Stimulated activated naive CD8-positive, alpha-beta T cell treated with anti-CD3 and anti-CD28 coated beads, Interleukin-15, Interleukin-2, amounts not matched to agents 100 ng/mL and 50 ng/mL, for 24 hours (primary cell): Measurements from ENCODE around the gene E2F4.
A peak's percentile ranks its signal among the peaks of the same experiment; 100 is the strongest.

Experiments
- H3K27ac Mint-ChIP-seq: one replicate; pipeline ENCODE4 v1.8.0; 2021; ENCODE audit warnings: mild to moderate bottlenecking, mixed read lengths
- H3K27me3 Mint-ChIP-seq: one replicate; pipeline ENCODE4 v1.8.0; 2021; ENCODE audit warnings: mixed read lengths
- H3K36me3 Mint-ChIP-seq: one replicate; pipeline ENCODE4 v1.8.0; 2021; ENCODE audit warnings: low read depth, mixed read lengths
- H3K4me1 Mint-ChIP-seq: one replicate; pipeline ENCODE4 v1.8.0; 2021; ENCODE audit warnings: low read depth, mixed read lengths
- H3K4me3 Mint-ChIP-seq: one replicate; pipeline ENCODE4 v1.8.0; 2021; ENCODE audit warnings: mild to moderate bottlenecking, mixed read lengths
- H3K9me3 Mint-ChIP-seq: one replicate; pipeline ENCODE4 v1.8.0; 2021; ENCODE audit warnings: mixed read lengths

E2F4 gene

DNA sequence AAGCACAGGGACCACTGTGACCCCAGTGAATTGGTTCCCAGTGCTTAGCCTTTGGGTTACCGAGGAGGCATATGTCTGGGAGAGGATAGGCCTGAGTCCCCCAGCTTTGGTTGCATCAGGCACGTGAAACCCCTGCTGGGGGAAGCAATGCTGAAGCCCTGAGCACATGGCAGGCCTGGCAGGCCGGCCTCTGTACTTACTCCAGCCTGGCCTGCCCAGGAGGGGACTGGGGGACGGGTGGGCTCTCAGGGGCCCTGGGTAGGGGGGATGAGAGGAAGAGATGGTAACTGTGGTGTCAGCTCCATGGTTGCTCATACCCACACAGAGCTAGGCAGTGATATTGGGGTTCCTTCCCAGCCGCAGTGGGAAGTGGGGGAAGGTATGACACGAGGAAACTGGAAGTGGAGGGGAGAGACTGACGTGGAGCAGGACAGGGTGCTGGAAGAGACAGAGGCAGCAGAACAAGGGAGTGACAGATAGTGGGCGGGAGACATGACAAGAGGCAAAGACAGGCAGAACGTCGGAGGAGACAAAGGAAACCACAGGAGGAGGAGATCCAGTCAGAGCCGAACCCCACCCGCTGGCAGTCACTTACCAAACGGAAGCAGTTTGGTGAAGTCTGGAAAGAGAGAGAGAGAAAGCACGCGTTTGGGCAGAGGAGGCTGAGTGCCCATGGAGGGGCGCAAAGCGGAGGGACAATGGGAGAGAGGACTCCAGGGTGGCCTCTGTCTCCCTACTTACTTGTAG is 44.0 kb downstream of the E2F4 start:
- Mint-ChIP-seq H3K36me3 (peaks cover 42% of the 10 kb centered on the region), H3K27ac (peak overlapping the region; percentile 71), H3K27me3 (no peaks in the 10 kb centered on the region), H3K4me1 (peaks cover 6% of the 10 kb centered on the region), H3K9me3 (no peaks in the 10 kb centered on the region), H3K4me3 (peak overlapping the region; percentile 26)

DNA sequence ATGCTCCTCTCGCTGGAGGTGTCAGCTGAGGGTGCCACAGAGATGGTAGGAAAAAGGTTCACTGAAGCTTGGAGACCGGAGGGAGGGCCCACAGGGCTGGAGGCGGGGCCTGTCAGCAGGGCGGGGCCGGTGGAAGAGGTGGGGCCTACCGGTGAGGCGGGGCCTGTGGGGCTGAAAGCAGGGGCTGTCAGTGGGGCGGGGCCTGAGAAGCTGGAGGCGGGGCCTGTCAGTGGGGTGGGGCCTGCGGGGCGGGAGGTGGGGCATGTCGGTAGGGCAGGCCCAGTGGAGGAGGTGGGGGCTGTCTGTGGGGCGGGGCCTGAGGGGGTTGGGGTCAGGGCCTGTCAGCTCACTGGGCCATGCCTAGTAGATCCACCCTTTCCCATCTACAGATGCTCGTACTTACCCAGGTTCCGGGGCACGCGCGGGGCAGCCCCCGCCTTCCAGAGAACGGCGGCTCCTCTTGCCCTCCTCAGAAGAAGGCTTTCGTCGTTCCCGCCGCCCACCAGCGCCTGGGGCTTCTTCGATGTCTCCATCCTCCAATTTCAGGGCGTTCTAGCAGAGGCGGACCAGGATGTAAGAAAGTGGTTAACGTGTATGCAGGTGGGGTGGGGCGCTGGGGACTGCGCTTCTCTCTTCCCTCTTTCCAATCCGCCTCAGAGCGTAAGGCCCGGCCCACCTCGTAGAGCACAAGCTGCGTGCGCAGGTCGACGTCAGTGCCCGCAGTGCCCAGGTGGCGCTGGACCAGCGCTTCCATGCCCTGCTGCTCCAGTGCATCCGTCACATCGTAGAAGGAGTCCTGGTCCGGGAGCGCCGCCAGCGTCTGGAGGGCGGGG is 44.8 kb downstream of the E2F4 start:
- Mint-ChIP-seq H3K36me3 (peaks cover 41% of the 10 kb centered on the region), H3K27ac (peak overlapping the region; percentile 71), H3K27me3 (no peaks in the 10 kb centered on the region), H3K9me3 (no peaks in the 10 kb centered on the region), H3K4me1 (peaks cover 13% of the 10 kb centered on the region), H3K4me3 (peak overlapping the region; percentile 26)

DNA sequence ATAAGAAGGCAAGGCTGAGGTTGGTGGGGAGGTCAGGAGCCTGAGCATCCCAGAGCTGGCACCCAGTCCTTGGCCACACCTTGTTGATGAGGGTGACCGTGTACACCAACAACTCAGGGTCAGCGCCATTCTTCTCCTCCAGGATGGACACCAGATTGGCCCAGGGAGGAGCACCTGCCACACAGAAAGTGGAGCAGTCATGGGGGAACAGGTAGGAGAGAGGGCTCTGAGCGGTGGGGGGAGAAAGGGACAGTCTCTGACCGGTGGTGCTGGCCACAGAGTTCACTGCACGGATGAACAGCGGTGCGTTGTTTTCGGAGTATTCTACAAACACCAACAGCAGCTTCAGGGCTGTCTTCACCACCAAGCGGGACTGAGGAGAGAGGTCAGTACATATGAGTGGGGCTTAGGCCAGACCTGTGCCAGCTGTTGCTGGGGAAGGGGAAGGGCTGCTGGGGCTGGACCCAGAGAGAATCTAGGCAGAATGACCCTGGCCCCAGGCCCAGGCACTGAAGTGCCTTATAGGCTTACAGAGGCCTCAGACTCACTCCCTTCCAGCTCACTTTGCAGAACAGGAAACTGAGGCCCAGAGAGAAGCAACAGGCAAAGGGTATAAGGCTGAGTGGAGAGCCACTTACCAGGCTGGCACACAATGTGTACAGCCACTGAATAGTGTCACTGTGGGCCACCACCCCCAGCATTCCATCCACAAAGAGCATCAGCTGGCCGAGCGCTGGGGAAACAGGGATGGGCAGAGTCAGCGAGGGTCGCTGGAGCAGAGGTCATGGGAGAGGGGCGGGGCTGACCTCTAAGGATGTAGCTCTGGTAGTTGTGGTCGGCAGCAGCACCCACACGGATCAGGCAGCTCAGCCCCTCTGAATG is 45.7 kb downstream of the E2F4 start:
- H3K4me3 Mint-ChIP-seq: no peak overlapping the region
- H3K36me3 Mint-ChIP-seq: peaks cover 45% of the 10 kb centered on the region
- no peak overlapping the region for H3K27ac Mint-ChIP-seq

DNA sequence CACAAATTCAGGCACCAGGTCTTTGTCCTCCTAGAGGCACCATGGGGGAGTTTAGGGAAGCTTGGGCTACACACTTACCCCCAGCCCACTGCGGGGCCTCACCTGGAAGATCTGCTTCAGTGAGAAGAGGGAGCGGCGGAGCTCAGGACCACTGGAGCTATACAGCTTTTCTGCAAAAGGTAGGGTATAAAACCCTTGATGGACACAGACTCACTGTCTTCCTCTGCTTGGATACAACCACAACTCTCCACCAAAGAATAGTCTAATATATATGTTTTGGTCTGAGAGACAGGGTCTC is 46.3 kb downstream of the E2F4 start:
- Mint-ChIP-seq H3K4me1 (peaks cover 22% of the 10 kb centered on the region), H3K27me3 (no peaks in the 10 kb centered on the region), H3K9me3 (no peaks in the 10 kb centered on the region), H3K36me3 (peaks cover 44% of the 10 kb centered on the region), H3K4me3 (no peak overlapping the region), H3K27ac (no peak overlapping the region)

More for the DNA sequence above, 45.7 kb downstream of the E2F4 start:
- Mint-ChIP-seq H3K4me1 (peaks cover 18% of the 10 kb centered on the region), H3K9me3 (no peaks in the 10 kb centered on the region), H3K27me3 (no peaks in the 10 kb centered on the region)

DNA sequence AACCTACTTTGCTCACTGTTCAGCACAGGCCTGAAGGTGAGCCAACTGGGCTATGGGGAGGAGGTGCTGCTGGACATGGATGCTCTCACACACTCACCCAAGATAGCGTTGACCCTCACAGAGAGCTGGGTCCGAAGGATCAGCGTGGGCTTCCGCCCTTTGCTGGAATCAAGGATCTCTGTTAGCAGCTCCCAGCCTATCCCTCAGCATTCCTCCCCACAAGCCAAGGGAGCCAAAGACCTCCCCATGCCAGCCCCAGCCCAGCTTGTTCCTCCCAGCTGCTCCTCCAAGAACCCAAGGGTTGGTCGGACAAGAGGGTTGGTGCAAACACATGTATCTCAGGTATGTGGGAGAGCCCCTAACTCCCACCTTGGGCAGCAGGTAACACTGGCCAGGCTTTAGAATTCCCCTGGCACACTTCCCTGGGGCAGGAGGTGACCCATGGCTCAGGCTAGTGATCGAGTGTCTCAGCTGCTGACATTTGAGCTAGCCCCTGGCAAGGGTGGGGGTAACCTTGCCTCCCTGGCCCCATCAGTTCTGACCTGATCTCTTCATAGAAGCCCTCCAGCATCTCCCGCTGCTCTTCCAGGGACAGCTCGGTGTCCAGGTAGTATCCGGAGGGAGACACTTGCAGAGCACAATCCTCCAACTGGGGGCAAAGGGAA is 47.0 kb downstream of the E2F4 start:
- no peaks in the 10 kb centered on the region for H3K9me3 Mint-ChIP-seq
- H3K4me3 Mint-ChIP-seq: no peak overlapping the region
- H3K27ac Mint-ChIP-seq: no peak overlapping the region
- no peaks in the 10 kb centered on the region for H3K27me3 Mint-ChIP-seq
- H3K36me3 Mint-ChIP-seq: peaks cover 39% of the 10 kb centered on the region
- H3K4me1 Mint-ChIP-seq: peaks cover 29% of the 10 kb centered on the region

DNA sequence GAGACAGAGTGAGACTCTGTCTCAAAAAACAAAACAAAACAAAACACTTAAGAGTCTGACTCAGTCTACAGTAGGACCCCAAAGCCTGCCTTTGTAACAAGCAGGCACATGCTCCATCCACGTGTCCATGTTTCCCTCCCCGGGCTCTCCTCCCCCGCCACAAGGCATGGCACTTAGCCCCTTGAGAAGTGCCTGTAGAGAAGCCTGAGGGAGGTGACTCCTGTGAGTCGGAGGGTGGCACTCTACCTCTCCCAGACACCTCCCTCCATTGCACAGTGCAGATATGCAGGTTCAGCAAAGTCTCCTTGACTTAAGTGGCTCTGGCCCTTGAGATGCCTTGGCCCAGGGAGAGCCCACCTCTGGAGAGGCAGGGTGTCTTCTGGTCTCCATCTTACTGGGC is 48.6 kb downstream of the E2F4 start:
- Mint-ChIP-seq H3K36me3 (peaks cover 41% of the 10 kb centered on the region), H3K27me3 (no peaks in the 10 kb centered on the region), H3K27ac (no peak overlapping the region), H3K4me1 (peaks cover 45% of the 10 kb centered on the region), H3K4me3 (no peak overlapping the region), H3K9me3 (no peaks in the 10 kb centered on the region)

DNA sequence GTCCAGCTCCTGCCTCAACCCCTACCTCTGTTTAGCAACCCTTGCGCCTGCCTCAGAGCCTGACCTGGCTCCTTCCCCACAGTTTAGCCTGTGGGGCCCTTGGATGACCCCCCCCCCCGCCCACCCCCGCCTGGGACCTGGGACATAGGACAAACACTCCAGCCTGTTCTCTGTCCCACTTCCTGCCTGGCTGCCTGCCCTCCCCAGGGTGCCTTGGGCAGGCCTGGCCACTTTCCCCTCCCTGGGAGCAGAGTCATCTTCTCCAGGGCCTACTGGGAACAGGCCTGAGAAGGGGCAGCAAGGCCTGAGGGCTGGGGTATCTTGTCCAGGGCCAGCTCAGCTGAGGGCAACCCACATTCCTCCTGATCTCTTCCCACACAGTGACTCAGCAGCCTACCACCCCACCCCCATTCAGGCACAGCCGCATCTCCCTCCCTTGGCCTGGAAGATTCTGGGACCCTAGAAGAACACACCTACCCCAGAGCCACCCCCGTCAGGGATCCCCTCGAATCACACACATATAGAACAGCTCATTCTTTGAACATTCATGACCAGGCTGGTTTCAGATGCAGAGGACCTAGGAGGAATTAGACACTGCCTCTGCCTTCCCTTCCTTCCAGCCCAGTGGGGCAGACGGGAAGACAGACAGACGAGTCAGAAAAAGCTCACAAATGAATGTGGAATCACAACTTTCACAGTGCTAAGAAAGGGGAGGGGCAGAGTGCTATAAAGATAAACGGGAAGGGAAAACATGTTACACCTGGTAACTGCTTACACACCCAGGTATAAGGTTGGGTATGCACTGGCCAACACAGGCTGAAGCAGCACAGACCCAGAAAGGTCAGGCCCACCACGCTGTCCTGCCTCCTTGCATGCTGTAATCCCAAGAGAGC is 49.3 kb downstream of the E2F4 start:
- H3K27ac Mint-ChIP-seq: peak overlapping the region; percentile 34
- peaks cover 36% of the 10 kb centered on the region for H3K36me3 Mint-ChIP-seq
- no peak overlapping the region for H3K4me3 Mint-ChIP-seq
- H3K9me3 Mint-ChIP-seq: no peaks in the 10 kb centered on the region
- no peaks in the 10 kb centered on the region for H3K27me3 Mint-ChIP-seq
- H3K4me1 Mint-ChIP-seq: peaks cover 44% of the 10 kb centered on the region

DNA sequence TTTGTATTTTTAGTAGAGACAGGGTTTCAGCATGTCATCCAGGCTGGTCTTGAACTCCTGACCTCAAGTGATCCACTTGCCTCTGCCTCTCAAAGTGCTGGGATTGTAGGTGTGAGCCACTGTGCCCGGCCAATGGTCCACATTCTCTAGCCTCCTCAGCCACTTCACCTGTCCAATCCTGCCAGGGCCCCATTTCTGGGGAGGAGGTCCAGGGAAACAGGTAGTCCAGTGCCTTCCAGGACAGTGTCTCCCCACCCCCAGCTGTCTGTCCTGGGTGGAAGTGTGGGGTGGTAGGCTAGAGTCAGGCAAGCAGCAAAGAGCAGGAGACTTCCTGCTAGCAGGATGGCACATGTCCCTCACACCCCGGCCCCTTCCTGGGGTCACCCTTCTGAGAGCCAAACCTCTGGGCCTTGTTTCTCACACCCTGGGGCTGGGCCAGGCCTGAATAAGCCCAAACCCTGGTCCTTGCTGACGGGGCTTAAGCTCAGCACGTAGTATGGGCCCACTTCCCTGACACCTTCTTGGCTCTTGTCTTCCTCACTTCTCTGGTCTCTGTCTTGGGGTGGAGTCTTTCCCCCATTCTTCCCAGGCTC is 50.3 kb downstream of the E2F4 start:
- Mint-ChIP-seq H3K4me1 (peaks cover 41% of the 10 kb centered on the region), H3K27me3 (no peaks in the 10 kb centered on the region), H3K27ac (peak overlapping the region; percentile 75), H3K9me3 (no peaks in the 10 kb centered on the region), H3K36me3 (peaks cover 29% of the 10 kb centered on the region), H3K4me3 (no peak overlapping the region)

DNA sequence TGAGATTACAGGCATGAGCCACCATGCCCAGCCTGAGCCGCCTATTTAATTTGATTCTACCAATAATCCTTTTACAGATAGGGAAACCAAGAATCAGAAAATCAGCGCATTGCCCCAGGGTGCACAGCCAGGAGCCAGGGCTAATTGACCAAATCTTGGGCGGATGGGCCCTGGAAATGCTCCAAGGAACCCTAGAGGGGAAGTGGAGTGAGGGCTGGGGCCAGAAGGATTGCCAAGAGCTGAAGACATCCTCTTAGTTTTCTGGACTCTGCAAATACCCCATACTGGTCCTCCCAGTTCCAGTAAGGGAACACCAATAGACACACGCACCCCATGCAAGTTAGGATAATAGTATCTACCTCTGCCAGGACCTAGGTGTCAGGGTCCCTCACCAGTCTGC is 51.5 kb downstream of the E2F4 start:
- H3K9me3 Mint-ChIP-seq: no peaks in the 10 kb centered on the region
- peak overlapping the region; percentile 89 for H3K4me3 Mint-ChIP-seq
- peak overlapping the region; percentile 87 for H3K27ac Mint-ChIP-seq
- H3K36me3 Mint-ChIP-seq: peaks cover 16% of the 10 kb centered on the region
- peaks cover 51% of the 10 kb centered on the region for H3K4me1 Mint-ChIP-seq
- H3K27me3 Mint-ChIP-seq: no peaks in the 10 kb centered on the region

DNA sequence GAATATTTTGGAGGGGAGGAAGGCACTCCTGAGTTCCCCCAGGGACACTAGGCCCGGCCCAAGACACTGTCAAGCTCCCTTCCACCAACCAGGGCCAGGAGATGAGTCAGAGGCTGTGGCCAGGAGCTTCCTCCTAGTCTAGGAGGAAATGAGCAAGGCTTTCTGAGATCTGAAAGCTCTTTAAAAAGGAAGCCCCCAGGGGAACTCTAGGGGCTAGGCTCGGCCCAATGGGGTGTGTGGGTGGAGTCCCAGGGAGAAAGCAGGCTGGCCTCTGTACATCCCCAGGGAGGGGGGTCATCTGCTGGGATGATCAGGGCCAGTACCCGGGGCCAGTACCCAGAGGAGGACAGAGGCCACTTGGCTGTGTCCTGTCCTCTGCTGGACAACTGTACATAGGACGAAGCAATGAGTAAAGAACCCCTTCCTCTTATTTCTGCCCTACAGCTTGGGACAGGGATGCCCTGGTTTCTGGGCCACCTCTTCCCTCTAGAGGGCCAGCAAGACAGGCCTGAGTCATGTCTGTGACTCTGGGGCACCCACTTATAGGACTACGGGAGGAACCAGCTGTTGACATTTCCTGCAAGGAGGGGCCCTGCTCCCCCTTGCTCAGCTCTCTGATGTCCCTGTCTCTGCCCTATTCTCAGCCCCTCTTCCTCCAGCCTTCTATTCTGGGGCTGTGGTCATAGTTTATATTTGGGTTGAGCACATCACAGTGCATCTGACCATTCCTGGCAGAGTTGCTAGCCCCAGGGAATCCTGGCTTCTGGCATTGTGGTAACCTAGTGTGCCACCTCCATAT is 52.6 kb downstream of the E2F4 start:
- peaks cover 55% of the 10 kb centered on the region for H3K4me1 Mint-ChIP-seq

DNA sequence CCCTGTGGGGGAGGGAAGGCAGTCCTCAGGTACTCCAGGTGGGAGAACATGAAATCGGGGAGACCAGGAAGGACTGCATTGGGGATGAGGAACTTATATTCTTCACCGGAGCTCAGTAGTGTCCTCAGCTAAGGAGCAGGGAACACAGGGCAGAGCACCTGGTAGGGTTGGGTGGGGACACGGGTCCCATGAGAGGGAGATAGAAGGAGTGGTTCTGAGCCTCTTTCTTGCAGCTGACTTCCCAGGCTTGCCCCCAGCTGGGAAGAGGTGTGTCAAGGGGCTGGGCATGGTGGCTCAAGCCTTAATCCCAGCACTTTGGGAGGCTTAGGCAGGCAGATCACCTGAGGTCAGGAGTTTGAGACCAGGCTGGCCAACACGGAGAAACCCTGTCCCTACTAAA is 53.2 kb downstream of the E2F4 start:
- H3K4me1 Mint-ChIP-seq: peaks cover 61% of the 10 kb centered on the region

More for the DNA sequence above, 52.6 kb downstream of the E2F4 start:
- peak overlapping the region; percentile 89 for H3K4me3 Mint-ChIP-seq
- H3K27me3 Mint-ChIP-seq: no peaks in the 10 kb centered on the region
- peaks cover 10% of the 10 kb centered on the region for H3K36me3 Mint-ChIP-seq
- no peaks in the 10 kb centered on the region for H3K9me3 Mint-ChIP-seq
- H3K27ac Mint-ChIP-seq: peak overlapping the region; percentile 93

DNA sequence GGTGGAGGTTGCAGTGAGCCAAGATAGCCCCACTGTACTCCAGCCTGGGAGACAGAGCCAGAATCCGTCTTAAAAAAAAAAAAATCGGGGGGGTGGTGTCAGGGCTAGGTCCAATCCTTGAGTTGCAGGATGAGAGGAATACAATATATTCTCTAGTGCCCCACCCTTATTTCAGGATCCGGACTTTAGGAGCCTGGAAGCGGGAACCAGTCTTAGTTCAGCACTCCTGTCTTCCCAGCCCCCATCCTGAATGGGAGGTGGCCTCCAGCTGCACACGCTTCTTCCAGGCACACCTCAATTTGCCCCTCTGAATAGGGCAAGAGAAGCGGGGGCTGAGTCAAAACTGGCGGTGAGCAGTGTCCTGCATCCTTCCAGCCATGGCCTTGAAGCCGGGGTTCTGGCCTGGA is 53.7 kb downstream of the E2F4 start:
- Mint-ChIP-seq H3K27ac (peak overlapping the region; percentile 93), H3K36me3 (peaks cover 10% of the 10 kb centered on the region), H3K27me3 (peaks cover 8% of the 10 kb centered on the region), H3K4me1 (peaks cover 63% of the 10 kb centered on the region), H3K9me3 (no peaks in the 10 kb centered on the region), H3K4me3 (peak overlapping the region; percentile 89)

More for the DNA sequence above, 53.2 kb downstream of the E2F4 start:
- Mint-ChIP-seq H3K36me3 (peaks cover 10% of the 10 kb centered on the region), H3K4me3 (peak overlapping the region; percentile 89), H3K27ac (peak overlapping the region; percentile 93), H3K9me3 (no peaks in the 10 kb centered on the region), H3K27me3 (peaks cover 6% of the 10 kb centered on the region)
